GM21723 (cell line): ENCODE measurements around the gene TEKT5.

Experiments used
- ATAC-seq: cut with Tn5 transposase; IDR thresholded peaks from one replicate; pipeline ENCODE4 v1.9.1; 2021; ENCODE audit warnings: mild to moderate bottlenecking, moderate library complexity; ENCODE audit not compliant: unreplicated experiment

The TEKT5 gene

DNA sequence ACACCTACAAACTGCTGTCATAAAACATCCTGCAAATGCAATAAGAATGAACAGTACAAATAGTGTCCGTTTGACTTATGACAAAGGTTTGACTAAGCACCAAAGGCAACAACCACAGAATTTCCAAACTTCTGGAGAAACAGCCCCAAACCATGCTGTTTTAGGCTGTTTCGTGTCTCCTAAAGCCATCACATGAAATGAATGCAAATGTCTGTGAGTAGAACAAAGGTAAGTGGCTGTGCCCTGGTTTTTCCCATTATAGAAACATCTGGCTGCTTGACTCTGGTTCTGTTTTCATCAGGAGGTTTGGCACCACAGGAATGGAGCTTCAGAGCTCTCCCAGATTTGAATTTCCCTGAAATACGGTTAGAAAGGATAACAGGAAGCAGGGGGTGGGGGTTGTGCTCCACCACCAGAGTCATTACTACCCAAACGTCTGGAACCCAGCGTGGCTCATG is 109.7 kb downstream of the TEKT5 start:
- ATAC-seq, result no peak

DNA sequence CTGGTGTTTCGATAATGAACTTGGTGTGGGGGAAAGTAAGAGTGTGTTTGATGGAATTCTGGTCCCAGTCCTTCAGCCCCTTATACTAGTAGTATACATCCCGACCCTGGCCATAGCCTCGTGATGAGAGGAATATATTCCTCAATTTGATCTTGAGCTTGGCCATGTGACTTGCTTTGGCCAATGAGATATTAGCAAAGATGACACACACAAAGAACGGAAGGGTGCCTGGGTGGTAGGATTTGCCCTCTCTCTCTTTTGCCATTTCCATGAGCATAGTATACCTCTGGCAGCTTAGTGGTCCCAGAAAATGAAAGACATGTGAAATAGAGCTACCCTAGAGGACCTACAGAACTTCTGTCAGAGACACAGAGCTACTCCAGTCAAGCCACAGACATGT is 111.5 kb downstream of the TEKT5 start:
- ATAC-seq, result no peak

DNA sequence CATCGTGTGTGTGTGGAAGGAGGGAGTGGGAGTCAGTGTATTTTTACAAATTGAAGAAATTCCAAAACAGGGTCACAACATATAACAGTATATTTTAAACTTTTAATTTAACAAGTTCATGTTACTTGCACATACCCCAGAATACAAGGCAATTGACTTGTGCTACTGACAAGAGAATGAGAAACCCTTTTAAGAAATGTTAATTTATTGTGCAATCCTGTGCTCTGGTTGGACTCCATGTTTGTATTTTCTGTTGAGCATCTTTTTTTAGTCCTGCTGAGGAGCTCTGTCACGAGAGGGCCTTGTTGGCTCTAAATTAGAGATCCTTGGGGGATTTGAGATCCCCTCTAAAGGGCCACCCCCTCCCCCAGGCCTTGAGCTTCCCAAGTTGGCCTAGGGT is 113.2 kb downstream of the TEKT5 start:
- ATAC-seq, result no peak

- ATAC-seq, result no peak
Observed at GRCh38 chr16:10580883-10581247, 113.9 kb downstream of the TEKT5 start.

- ATAC-seq, result no peak
Observed at GRCh38 chr16:10579965-10580882, 114.5 kb downstream of the TEKT5 start, which contains the start of gene EMP2. Gene EMP2 (minus strand): TSS chr16:10580598. CDS start chr16:10547617, 32,981 bp downstream.

DNA sequence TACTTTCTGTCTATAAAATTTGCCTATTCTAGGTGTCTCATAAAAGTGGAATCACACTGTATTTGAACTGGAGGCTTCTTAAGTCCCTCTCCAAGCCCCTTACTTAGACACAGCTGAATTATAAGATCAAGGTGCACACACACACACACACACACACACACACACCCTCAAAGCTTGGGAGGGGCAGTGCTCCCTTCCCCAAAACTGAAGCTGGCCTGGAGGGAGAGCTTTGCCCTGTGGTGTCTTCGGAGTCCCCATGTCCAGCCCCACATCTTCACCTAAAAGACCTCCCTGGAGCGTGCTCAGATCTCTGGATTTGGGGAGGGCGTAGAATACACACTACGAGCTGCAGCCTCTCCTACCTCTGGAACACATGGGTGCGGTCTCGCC is 115.2 kb downstream of the TEKT5 start:
- no peak for ATAC-seq

DNA sequence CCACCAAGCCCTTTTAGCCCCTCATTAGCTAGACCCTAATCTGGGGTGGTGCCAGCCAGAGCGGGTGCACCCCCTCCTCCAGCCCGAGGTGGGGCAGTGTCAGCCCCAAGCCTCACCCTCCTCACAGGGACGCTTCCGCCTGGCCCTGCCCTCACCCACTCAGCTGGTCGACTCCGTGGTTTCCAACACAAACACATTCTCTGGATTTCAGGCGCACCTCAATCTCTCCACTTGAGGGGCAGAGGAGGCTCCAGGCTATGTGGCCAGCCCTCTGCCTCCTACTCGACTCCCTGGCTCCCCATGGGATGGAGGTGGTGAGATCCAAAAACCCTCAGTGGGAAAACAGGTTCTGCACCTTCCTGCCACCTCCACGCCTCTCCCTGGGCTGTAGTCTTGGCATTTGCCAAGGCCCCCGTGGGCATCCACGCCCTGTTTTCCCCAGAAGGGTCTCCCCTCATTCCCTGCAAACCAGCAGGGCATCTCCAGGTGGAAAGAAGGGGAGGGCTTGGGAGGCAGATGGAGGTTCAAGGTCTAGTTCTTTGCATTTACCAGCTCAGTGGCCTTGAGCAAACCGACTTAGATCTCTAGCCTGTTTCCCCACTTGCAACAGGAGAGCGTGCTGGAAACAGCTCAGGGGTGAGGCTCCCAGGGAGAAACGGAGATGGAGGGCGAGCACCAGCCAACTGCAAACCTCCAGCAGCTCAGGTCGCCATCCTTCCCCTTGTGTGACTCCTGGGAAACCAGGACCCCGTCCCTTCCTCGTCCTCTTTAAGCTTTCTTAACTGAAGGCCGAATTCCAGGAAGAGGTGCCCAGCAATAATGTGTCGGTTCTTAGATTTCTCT is 116.0 kb downstream of the TEKT5 start:
- no peak for ATAC-seq
